ENCODE measurements around the gene ZNF519.
A peak's percentile ranks its signal among the peaks of the same experiment; 100 is the strongest.
"Not testable (repeated sequence)": the region's sequence is repeated elsewhere in the genome, so short reads cannot be mapped to it uniquely, and the experiment has no call there.

The ZNF519 gene

GRCh38 chr18:14132271-14132700 lies at the start of gene ZNF519:
TSS of gene ZNF519 (minus strand) at chr18:14132435. CDS start at chr18:14132277, 158 bp downstream.
- peak in 1 of 2 experiments; percentile 88 for DNase-seq (ENCODE audit: low read depth in 2 of 2)

GRCh38 chr18:14179306-14179705 lies 47.1 kb upstream of the ZNF519 start:
- DNase-seq (ENCODE audit: low read depth in 2 of 2) = no peak

GRCh38 chr18:14178321-14179196 lies 46.3 kb upstream of the ZNF519 start:
- DNase-seq (ENCODE audit: low read depth in 2 of 2) = not testable (repeated sequence)

- not testable (repeated sequence) for DNase-seq (ENCODE audit: low read depth in 2 of 2)
Observed at GRCh38 chr18:14177540-14178320, 45.5 kb upstream of the ZNF519 start.

- DNase-seq (ENCODE audit: low read depth in 2 of 2) = not testable (repeated sequence)
Observed at GRCh38 chr18:14175404-14175803, 43.2 kb upstream of the ZNF519 start.

GRCh38 chr18:14174706-14175085 lies 42.5 kb upstream of the ZNF519 start:
- DNase-seq (ENCODE audit: low read depth in 2 of 2) = no peak

- not testable (repeated sequence) for DNase-seq (ENCODE audit: low read depth in 2 of 2)
Observed at GRCh38 chr18:14174002-14174705, 41.9 kb upstream of the ZNF519 start.

GRCh38 chr18:14173116-14173951 lies 41.1 kb upstream of the ZNF519 start:
- not testable (repeated sequence) for DNase-seq (ENCODE audit: low read depth in 2 of 2)

- DNase-seq (ENCODE audit: low read depth in 2 of 2) = not testable (repeated sequence)
Observed at GRCh38 chr18:14172142-14173115, 40.2 kb upstream of the ZNF519 start.

GRCh38 chr18:14171301-14172141 lies 39.3 kb upstream of the ZNF519 start:
- not testable (repeated sequence) for DNase-seq (ENCODE audit: low read depth in 2 of 2)

GRCh38 chr18:14170367-14171036 lies 38.3 kb upstream of the ZNF519 start:
- not testable (repeated sequence) for DNase-seq (ENCODE audit: low read depth in 2 of 2)

- DNase-seq (ENCODE audit: low read depth in 2 of 2) = not testable (repeated sequence)
Observed at GRCh38 chr18:14162915-14163314, 30.7 kb upstream of the ZNF519 start.

- not testable (repeated sequence) for DNase-seq (ENCODE audit: low read depth in 2 of 2)
Observed at GRCh38 chr18:14151564-14152113, 19.4 kb upstream of the ZNF519 start.

- not testable (repeated sequence) for DNase-seq (ENCODE audit: low read depth in 2 of 2)
Observed at GRCh38 chr18:14150766-14151165, 18.5 kb upstream of the ZNF519 start.

- not testable (repeated sequence) for DNase-seq (ENCODE audit: low read depth in 2 of 2)
Observed at GRCh38 chr18:14149916-14150420, 17.7 kb upstream of the ZNF519 start.

- not testable (repeated sequence) for DNase-seq (ENCODE audit: low read depth in 2 of 2)
Observed at GRCh38 chr18:14149121-14149850, 17.1 kb upstream of the ZNF519 start.
